Left cardiac atrium (tissue), 4 donors: Measurements from ENCODE around the gene DCST1. TPM values are rescaled to one million over a fixed set of nuclear protein-coding genes. Genes with fewer than 3 reads are reported as not detected.

Source experiments
- ATAC-seq, 2 donors: fragments of 200-7000 bp; cut with Tn5 transposase; one replicate each; pipeline ENCODE4 v1.9.1; 2020; ENCODE audit warnings: mild to moderate bottlenecking in 2 of 2, moderate library complexity in 2 of 2
- DNase-seq: peaks from one replicate; pipeline ENCODE4 v3.0.0-alpha.2; 2020
- intact Hi-C, 2 donors: fragments of 100-400 bp; cut with DNase I; formaldehyde crosslinking; loops; one replicate each; pipeline versions ENCODE4 v1.14.1 to v1.15.1; 2022 to 2023
- total RNA-seq, 2 donors: library from RNA; stranded (reverse); fragmentation: NEBNext Ultra II Directional; extraction: Animal tissue kit (Norgen Biotek cat#: 25700); gene quantifications; one replicate each; pipeline ENCODE4 v1.2.1, GENCODE V29; 2021
- donor health status: DM: no; HTN: yes; CAD: no.
- donor health status: DM: no; HTN: yes; CAD: no; lungs with severe emphysema.
- donor health status: DM: yes; HTN: yes; CAD: no.
- donor health status: Dilated cardiomyopathy.

Gene DCST1
- total RNA-seq, 2 donors from 2014 or later = not detected

DNA sequence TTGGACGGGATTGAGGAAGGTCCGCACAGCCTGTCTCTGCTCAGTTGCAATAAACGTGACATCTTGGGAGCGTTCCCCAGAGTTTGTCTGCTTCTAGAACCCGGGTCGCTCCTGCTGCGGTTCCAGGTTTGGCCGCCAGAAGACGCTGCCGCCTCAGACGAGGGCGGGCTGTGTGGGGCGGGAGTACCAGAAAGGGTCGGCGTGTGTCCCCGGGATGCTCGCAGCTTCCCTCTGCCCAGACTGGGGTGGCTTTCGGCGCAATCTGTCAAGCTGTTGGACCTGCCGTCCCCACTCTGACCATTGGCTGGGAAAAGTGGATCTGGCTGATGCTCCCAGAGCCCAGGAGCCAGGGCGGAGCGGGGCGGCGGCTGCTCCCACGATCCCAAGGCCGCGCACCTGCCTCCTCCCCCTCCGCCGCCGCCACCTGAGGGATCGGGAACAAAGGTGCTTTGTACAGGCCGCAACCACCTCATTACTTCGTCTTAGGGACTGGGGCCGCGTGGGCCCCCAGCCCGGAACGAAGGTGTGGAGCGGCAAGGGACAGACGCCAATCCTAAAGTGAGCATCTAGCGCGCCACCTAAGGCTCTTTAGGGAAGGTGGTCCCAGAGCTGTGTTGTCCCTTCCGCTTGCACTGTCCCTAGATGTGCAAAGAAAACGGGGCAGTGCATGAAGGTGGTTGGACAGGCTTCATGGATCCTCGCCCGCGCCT lies 29.2 kb downstream of the DCST1 start:
- intact Hi-C loops = loop anchor here in 1 of 2 donors (5.0 kb wide), 2 partner anchors 101 to 151 kb away; partner anchors contain the start of gene PYGO2
- peak; percentile 38 to 46 for ATAC-seq
- no peak for DNase-seq

DNA sequence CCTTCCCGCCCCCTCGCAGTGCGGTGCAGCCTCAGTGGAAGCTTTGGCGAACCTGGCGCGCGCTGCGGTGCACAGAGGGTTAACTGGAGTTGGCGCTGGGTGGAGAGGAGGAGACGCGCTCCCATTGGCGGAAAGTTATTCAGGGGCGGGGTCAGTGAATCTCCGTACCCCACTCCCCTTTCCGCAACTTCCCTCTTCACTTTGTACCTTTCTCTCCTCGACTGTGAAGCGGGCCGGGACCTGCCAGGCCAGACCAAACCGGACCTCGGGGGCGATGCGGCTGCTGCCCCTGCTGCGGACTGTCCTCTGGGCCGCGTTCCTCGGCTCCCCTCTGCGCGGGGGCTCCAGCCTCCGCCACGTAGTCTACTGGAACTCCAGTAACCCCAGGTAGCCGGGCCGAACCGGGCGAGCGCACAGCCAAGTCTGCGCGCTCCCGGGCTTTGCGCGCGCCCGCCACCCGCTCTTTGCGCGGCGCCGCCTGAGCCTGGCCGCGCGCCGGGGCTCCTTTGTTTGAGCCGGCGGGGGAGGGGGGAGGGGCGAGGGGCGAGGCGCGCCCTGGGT lies 30.0 kb downstream of the DCST1 start, which contains the start of gene EFNA4:
EFNA4 (plus strand) TSS at position 191 of the 561 bp plus-strand sequence; CDS start at position 275, 84 bp downstream.
- intact Hi-C loops = loop anchor here in 1 of 2 donors (5.0 kb wide), 2 partner anchors 101 to 151 kb away; partner anchors contain the start of gene PYGO2

DNA sequence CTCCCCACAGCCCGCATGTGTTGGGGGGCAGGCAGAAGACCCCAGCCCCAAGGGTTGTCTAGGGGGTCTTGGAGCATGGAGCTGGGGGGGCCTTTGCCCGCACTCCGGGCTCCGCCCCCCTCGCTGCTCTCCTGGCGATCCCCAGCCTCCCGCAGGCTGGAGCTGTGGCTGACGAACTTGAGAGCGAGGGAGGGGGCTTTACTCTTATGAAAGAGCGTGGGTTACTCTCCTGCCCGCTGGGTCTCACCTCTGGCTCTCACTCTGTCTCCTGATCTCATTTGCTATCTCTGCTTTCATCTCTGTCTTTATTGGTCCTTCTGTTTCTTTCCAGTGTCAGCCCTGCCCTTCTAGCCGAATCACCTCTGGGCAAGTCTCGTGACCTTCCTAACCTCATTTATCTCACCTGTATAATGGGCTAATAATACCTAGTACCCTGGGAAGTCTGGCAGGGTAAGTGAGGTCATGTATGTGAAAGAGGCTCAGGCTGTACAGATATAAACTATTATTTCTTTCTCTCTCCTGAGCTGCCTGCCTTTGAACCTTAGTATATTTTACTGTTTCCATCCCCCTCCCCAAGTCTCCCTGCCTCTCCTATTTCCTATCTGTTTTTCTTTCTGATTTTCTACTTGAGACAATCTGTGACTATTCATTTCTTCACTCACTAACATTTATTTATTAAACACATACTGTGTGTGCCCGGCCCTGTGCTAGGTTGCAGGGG lies 30.6 kb downstream of the DCST1 start:
- intact Hi-C loops = loop anchor here in 1 of 2 donors (5.0 kb wide), 2 partner anchors 102 to 152 kb away; partner anchors contain the start of gene PYGO2
- no peak for DNase-seq
- peak; percentile 22 to 26 for ATAC-seq

More for the DNA sequence above, 30.0 kb downstream of the DCST1 start, which contains the start of gene EFNA4:
- ATAC-seq (peak; percentile 92), DNase-seq (peak; percentile 85)

DNA sequence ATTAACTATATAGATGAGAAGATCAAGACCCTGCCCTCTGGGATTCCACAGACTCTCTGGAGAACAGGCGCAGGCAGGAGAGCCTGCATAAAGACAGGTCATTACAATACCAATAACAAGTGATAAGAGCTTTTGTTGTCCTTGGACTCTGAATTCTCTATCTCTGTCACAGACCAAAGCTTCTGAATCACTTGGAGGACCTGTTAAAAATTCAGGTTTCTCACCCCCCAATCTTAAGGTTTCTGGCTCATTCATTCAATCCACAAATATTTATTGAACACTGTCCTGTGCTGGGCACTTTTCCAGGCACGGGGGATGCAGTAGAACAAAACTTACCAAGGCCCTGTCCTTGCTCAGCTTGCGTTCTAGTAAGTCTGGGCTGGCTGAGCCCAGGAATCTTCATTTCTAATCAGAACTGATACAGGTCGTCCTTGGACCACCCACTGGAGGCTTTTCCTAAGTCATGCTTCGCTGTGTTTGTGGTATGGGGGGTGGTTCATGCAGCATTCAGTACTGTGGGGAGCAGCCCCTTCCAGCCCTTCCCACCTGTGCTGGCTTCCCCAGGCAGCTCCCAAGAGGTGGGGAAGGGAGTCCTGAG lies 31.3 kb downstream of the DCST1 start:
- DNase-seq = no peak
- intact Hi-C loops = loop anchor here in 1 of 2 donors (5.0 kb wide), 2 partner anchors 103 to 153 kb away; partner anchors contain the start of gene PYGO2
- no peak for ATAC-seq

DNA sequence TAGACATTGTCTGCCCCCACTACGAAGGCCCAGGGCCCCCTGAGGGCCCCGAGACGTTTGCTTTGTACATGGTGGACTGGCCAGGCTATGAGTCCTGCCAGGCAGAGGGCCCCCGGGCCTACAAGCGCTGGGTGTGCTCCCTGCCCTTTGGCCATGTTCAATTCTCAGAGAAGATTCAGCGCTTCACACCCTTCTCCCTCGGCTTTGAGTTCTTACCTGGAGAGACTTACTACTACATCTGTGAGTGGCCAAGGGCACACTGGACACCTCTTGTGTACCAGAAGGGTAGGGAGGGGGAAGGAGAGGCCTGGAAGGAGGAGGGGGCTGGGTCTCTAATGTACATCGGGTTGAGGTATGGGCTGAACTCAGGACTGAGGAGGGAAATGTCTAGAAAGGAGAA lies 33.2 kb downstream of the DCST1 start:
- intact Hi-C loops = no loop called here
- no peak for ATAC-seq

DNA sequence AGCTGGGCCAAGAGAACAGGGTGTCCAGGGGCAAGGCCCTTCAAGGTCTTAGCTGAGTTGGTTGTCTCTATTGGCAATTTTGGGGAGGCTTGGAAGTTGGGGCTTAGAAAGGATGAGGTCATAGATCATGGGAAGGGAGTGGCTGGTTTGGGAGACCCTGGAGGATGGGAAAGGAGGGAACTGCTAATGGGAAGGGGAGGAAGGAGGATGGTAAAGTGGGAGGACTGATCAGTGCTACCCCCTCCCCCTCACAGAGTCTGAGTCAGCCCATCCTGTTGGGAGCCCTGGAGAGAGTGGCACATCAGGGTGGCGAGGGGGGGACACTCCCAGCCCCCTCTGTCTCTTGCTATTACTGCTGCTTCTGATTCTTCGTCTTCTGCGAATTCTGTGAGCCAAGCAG lies 35.0 kb downstream of the DCST1 start:
- intact Hi-C loops = no loop called here
- DNase-seq = no peak
- no peak for ATAC-seq

More for the DNA sequence above, 33.2 kb downstream of the DCST1 start:
- DNase-seq = no peak

DNA sequence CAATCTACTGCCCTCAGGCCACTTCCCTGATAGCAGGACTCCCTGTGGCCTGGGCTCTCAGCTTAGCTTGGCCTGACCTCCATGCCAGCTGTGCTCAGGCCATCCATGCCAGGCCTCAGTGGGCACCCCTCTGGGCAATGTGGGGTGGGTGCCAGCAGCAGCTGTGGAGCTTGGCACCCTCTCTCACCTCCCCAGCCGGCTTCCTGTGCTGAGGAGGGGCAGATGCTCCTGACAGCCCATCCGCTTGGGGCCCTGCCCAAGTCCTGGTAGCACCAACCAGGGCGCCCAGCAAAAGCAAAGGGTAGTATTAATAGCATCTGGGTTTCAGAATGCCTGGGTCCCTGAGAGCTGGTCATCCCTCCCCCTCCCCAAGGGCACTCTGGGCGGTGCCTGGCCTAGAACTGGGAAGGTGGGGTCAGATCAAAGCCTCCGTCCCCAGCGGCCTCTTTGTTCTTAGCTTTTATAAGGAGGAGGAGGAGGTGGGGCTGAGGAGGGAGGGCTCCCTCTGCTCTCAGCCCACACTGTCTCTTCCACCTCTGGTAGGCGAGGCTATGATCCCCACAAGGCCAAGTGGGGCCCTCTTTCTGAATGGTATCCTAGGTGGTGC lies 36.0 kb downstream of the DCST1 start:
- DNase-seq (no peak), ATAC-seq (no peak)
- intact Hi-C loops = no loop called here

DNA sequence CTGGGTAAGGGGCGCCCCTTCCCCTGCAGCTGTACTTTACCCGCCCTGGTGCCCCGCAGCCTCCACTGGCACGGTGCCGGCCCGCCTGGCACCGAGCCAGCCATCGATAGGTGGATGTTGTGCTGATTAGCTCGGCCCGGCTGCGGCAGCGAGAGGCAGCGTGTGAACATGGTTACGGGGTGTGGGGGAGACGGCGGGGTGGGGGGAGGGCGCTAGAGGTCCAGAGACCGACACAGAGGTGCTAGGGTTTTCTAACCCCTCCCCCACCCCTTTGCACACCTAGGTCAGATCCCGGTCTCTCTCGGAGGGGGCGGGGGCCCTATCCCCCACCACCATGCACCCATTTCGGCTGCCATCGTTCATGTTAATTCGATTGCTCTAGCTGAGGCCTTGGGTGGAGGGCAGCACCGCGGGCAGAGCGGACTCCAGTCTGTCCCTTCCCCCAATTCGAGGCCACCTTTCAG lies 36.6 kb downstream of the DCST1 start:
- ATAC-seq (peak in 1 of 2 donors; percentile 2), DNase-seq (no peak)
- intact Hi-C loops = no loop called here

DNA sequence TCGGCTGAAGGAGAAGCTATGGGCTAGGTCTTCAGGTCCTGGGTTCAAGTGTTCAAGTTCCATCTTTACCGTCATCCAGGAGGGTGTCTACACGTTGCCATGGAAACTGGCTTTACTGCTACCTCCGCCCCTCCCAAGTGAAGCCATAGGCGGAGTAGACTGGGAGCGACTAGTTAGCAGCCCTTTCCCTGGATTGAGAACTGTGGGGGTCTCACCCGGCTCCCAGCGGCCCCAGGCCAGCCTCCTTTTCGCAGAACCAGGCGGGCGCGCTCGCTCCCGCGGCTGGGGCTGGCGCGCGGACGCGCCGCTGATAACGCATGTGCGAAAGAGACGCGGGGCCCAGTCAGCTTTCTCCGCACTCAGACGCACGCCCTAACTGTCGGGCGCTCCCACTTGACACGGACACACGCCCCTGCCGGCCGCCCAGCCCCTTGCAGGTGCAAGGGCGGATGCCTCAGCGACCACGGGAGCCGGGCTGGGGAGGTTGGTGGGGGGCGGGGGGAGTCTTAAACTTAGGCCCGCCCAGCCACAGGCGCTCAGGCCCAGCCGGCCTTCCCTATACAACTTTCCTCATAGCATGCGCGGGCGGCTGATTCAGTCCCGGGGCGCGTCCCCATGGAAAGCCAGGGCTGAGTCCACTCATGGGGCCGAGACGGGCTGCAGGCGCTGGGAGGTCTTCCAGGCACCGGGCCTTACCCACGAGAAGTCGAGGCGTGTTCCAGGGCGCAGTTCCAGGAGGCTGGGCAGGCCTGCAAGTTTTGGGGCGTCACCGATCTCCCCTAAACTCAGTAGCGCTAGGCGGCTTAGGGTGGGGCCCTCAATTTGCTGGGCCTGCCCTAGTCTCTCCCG lies 37.3 kb downstream of the DCST1 start:
- peak; percentile 83 for DNase-seq
- intact Hi-C loops = no loop called here

DNA sequence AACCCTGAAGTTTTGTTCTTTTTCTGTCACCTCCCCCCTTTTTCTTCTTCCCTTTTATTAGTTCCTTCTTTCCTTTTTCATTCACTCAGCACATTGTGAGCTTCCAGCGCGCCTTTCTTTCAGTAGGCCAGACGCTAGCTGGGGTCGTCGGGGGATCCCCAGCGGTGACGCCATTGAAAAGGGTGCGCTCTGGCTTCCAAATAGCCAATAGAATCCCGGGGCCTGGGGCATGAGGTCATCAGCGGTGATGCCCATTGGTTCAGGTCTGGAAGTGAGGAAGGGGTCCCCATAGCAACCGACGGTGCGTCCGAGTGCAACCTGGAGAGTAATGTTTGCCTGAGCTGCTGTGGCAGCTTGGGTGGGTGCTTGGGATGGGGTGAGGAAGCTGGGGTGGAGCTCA lies 38.1 kb downstream of the DCST1 start:
- ATAC-seq (no peak), DNase-seq (no peak)
- intact Hi-C loops = no loop called here

More for the DNA sequence above, 37.3 kb downstream of the DCST1 start:
- ATAC-seq = peak; percentile 89 to 92

DNA sequence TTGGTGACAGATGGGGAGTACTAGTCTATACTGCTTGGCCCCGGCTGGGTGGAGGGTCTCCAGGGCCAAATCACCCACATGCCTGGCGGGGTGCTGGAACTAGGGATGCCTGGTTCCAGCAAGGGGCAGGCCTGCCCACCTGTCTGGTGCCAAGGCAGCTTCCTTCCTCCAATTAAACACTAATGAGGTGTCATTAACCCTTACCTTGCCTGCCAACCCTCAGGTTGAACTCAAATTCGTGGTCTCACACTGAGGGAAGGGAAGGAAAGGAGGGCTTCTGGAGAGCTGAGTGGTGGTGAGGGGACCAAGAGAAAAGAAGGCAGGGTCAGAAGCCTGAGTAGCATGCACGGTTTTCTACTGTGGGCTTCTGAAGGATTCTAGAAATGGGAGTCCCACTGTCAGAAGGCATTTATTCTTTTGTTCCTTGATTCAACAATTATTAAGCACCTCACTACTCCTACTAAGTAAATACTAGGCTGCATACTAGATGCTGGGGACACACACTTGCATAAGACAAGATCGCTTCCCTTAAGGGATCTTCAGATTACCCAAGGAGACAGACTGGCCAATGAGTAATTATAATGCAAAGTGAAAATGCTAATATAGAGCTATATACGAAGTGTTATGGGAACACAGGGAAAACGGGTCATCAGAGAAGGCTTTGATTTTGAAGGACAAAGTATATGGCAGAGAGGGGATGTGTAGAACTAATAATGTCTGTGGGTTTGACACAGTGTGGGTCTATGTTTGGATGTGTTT lies 39.1 kb downstream of the DCST1 start:
- DNase-seq (no peak), ATAC-seq (no peak)
- intact Hi-C loops = no loop called here

DNA sequence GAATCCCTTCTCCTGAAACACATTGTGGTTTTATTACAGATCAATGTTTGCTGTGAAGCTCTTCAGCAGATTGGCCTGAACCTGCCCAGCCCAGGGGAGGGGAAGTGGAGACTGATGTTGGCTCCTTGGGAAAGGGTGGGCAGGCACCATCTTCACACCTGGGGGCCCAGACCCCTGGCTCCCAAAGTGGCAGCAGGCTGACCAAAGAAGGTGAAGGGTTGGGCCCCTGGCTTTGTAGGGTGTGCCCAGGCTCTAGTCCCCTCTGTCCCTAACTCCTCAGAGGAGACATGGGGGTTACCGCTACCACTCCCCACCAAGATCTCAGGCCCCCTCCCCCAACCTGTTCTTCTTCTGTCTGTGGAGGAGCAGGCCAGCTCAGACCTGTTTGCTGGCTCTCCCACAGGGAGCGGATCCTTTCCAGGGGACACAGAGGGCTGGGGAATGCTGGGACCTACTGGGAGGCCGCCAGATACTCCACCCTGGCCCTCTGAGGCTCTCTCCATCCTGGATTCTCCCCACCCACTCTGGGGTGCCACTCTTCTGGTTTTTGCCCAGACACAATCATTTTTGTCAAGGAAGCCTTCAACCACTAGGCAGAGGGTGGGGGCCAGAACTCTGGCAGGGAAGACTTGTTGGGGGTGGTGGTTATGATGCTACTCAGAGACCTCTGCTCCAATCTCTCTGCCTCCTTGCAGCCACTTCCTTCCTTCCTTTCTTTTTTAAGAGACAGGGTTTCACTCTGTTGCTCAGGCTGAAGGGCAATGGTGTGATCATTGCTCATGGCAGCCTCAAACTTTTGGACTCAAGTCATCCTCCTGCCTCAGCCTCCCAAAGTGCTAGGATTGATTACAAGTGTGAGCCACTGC lies 40.0 kb downstream of the DCST1 start:
- intact Hi-C loops = no loop called here
- DNase-seq = no peak
- ATAC-seq = no peak

DNA sequence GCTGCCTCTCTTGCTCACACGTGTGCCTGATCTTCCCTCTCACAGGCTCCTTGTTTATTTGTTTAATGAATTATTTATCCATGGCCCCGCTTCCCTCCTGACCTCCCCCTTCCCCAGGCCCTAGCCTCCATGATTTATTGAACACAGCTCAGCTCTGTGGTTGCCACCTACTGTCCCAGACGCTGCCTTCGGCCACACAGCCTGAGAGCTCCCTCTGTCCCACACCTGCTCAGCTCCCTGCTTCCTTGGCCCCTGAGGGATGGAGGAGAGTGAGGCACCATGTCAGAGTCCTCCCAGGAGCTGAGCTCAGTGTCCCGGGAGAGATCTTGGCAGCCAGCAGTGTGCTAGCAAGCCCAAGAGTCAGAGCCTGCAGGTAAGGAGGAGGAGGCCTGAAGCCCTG lies 41.9 kb downstream of the DCST1 start:
- ATAC-seq (no peak), DNase-seq (no peak)
- intact Hi-C loops = no loop called here

DNA sequence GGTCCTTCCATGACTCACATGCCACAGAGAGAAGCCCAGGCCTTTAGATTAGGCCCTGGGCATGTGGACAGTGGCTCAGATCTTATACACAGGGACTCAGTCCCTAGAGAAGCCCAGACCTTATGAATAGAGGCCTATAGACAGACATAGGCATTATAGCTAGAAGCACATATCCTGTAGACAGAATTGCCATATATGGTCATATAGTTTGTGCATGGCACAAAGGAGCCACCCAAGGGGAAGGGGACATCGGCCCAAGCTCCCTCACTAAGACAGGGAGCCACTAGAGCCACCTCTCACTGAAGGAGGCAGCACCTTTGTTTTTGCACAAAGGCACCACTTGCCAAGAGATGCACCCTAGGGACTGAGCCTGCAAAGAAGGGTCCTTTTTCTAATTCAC lies 42.7 kb downstream of the DCST1 start:
- ATAC-seq (no peak), DNase-seq (no peak)
- intact Hi-C loops = no loop called here

DNA sequence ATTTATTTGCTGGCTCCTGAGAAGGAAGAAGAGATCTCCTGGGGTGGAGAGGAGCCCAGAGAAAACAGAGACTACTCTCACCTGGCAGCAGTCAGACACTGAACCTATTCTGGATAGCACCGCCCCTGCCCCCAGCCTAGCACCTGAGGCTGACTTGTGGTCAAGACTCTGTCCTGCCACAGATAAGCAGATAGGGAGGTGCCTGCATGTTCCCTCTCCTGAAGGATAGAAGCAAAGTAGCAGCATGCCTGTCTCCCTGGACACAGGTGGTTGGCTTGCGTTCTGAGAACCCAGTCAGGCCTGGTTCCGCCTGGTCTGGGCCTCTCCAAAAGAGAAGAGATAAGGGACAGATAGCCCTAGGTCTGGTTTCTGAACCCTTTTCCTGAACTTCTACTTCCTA lies 43.7 kb downstream of the DCST1 start:
- intact Hi-C loops = no loop called here
- ATAC-seq = no peak
- no peak for DNase-seq

DNA sequence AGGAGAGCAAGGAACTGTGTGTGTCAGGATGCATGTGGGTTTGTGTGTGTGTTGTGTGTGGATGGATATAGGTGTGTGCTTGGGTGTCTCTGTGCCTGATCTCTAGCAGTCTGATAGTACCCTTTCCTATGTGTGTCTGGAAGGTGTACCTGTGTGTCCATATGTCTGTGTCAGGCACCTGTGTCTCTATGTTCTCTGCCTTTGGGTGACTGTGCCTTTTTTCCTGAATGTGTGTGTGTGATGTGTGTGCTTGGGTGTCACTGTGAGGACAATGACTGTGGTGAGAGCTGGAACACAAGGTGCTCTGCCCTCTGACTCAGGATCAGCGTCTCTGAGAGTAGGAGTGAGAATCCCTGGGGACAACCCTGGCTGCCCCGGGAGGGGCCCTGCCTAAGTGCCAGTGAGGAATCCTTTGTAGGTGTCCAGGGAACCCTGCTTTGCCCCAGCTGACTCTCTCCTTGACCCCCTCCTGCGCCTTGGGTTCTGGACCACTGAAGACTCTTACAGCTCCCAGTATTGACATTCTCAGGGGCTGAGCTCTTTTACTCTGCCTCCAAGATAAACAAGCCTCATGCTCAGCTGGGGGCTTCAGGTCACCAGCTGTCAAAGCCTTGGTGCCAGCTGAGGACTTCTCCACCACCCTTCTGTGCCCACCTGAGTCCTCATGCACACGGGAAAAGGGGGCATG lies 44.3 kb downstream of the DCST1 start:
- no peak for ATAC-seq
- DNase-seq = no peak

More for the DNA sequence above, 44.3 kb downstream of the DCST1 start:
- intact Hi-C loops = no loop called here
